Measurements from ENCODE around the gene C19orf81. TPM values are rescaled to one million over a fixed set of nuclear protein-coding genes. Genes with fewer than 3 reads are reported as not detected.

Gene C19orf81
- total and polyA plus RNA-seq, 2 of the 13 experiments (the other 11 are each of a cell fraction or from before 2014, with no cell fraction given), result not detected

DNA sequence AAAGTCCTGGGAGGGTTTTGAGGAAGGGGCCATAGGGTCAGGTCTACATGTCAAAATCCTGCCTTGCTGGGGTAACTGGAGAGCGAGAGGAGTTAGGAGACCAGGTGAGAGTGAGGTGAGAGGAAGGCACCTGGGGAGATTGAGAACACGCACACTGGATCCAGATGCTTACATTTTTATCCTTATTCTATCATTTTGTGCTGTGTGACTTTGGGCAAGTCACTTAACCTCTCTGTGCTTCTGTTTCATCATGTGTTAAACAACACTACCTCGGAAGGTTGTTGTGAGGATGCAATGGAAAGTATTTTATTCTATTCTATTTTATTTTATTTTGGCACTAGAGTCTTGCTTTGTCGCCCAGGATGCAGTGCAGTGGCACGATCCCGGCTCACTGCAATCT is 3.5 kb downstream of the C19orf81 start:
- no peak overlapping the region for H3K27ac ChIP-seq (ENCODE audit: extremely low read length, insufficient read depth, low read length)
- H3K4me3 ChIP-seq (replicated peaks in 1 of 3; ENCODE audit: insufficient read depth in 1 of 3, low read depth in 2 of 3, low read length in 3 of 3), result no peak overlapping the region
- ATAC-seq (no peak), FAIRE-seq (no peak), DNase-seq (ENCODE audit: low spot score) (no peak)
- H3K4me2 ChIP-seq (ENCODE audit: low read depth, low read length), result no peak overlapping the region
- TF ChIP-seq ZNF543 (CRISPR knock-in tag; IDR thresholded peaks at IDR 0.05) (no peak), ZNF768 (CRISPR knock-in tag; IDR thresholded peaks at IDR 0.05) (peak; percentile 37; the same call in 1 of the 2 replicates), ZNF143 (CRISPR knock-in tag; IDR thresholded peaks at IDR 0.05) (no peak)
- TF ChIP-seq, protein P1, sequence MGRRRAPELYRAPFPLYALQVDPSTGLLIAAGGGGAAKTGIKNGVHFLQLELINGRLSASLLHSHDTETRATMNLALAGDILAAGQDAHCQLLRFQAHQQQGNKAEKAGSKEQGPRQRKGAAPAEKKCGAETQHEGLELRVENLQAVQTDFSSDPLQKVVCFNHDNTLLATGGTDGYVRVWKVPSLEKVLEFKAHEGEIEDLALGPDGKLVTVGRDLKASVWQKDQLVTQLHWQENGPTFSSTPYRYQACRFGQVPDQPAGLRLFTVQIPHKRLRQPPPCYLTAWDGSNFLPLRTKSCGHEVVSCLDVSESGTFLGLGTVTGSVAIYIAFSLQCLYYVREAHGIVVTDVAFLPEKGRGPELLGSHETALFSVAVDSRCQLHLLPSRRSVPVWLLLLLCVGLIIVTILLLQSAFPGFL (CRISPR knock-in tag; IDR thresholded peaks at IDR 0.05), result no peak
- TF ChIP-seq, protein P2, sequence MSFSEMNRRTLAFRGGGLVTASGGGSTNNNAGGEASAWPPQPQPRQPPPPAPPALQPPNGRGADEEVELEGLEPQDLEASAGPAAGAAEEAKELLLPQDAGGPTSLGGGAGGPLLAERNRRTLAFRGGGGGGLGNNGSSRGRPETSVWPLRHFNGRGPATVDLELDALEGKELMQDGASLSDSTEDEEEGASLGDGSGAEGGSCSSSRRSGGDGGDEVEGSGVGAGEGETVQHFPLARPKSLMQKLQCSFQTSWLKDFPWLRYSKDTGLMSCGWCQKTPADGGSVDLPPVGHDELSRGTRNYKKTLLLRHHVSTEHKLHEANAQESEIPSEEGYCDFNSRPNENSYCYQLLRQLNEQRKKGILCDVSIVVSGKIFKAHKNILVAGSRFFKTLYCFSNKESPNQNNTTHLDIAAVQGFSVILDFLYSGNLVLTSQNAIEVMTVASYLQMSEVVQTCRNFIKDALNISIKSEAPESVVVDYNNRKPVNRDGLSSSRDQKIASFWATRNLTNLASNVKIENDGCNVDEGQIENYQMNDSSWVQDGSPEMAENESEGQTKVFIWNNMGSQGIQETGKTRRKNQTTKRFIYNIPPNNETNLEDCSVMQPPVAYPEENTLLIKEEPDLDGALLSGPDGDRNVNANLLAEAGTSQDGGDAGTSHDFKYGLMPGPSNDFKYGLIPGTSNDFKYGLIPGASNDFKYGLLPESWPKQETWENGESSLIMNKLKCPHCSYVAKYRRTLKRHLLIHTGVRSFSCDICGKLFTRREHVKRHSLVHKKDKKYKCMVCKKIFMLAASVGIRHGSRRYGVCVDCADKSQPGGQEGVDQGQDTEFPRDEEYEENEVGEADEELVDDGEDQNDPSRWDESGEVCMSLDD (CRISPR knock-in tag; IDR thresholded peaks at IDR 0.05; ENCODE audit: borderline replicate concordance), result no peak
- no peak overlapping the region for H2AFZ ChIP-seq (ENCODE audit: low read length)
- H3K9ac ChIP-seq (ENCODE audit: insufficient read depth, low read depth, low read length), result no peak overlapping the region
- ChIA-PET POLR2A (no interaction called here), CTCF (ENCODE audit: low intra/inter-chr PET ratio, low total read pairs) (no interaction called here)
- in situ Hi-C loops (cut with HindIII; ENCODE audit: extremely low pct_ligation_motif_present, low pct_unique_long_range_greater_than_20kb) (no loop called here), intact Hi-C loops (cut with micrococcal nuclease; ENCODE audit: unreplicated experiment) (no loop called here)
- WGBS (ENCODE audit: low lambda C conversion rate), result 76% methylated on average over 6 of the region's 6 CpGs
- H3K79me2 ChIP-seq (ENCODE audit: insufficient read depth, low read length), result no peaks in the 10 kb centered on the region
- no TSS peak for BruUV-seq (replicated peaks)
- H3K9me3 ChIP-seq (ENCODE audit: low read length), result peaks cover 3% of the 10 kb centered on the region; the same call in 1 of the 2 replicates
- no peaks in the 10 kb centered on the region for H3K36me3 ChIP-seq (replicated peaks in 1 of 2; ENCODE audit: control insufficient read depth in 1 of 2, insufficient read depth in 2 of 2, low read length in 2 of 2)
- H3K4me1 ChIP-seq (ENCODE audit: insufficient read depth, low read length), result no peaks in the 10 kb centered on the region
- no peaks in the 10 kb centered on the region for H4K20me1 ChIP-seq (ENCODE audit: insufficient read depth, low read length)
- H3K27me3 ChIP-seq (ENCODE audit: control insufficient read depth in 1 of 2, insufficient read depth in 2 of 2, low read length in 2 of 2), result 0 out of 5 replicates have a peak, but pooled peaks cover 0 to 5% of the 10 kb centered on the region in 2 experiments

All from HepG2 (cell line).